HEK293T (cell line): ENCODE results near the gene GRAP2.

ENCODE experiments used
- ELF4 ChIP-seq: fragments of 450-650 bp; IDR thresholded peaks from 2 replicates; pipeline ENCODE4 v1.6.1; 2017; ENCODE audit warnings: antibody characterized with exemption
- FOXA1 ChIP-seq: fragments of 450-650 bp; IDR thresholded peaks from 2 replicates; pipeline ENCODE4 v1.6.1; 2016; ENCODE audit warnings: mild to moderate bottlenecking
- FOXK2 ChIP-seq: fragments of 450-650 bp; IDR thresholded peaks from 2 replicates; pipeline ENCODE4 v1.6.1; 2016; ENCODE audit warnings: mild to moderate bottlenecking
- FOXM1 ChIP-seq: fragments of 450-650 bp; IDR thresholded peaks from 2 replicates; pipeline ENCODE4 v1.6.1; 2017; ENCODE audit warnings: mild to moderate bottlenecking, borderline replicate concordance
- SUZ12 ChIP-seq: fragments of 450-650 bp; IDR thresholded peaks from 2 replicates; pipeline ENCODE4 v1.6.1; 2016; ENCODE audit warnings: mild to moderate bottlenecking

- TF ChIP-seq ELF4: no peak
- TF ChIP-seq FOXM1: no peak
- no peak for TF ChIP-seq FOXA1
- TF ChIP-seq SUZ12: no peak
- TF ChIP-seq FOXK2: no peak
These were observed 7.3 kb downstream of the GRAP2 start for GRCh38 chr22:39908136-39908535.
